ENCODE measurements around the gene CFDP1. TPM values are rescaled to one million over a fixed set of nuclear protein-coding genes. Genes with fewer than 3 reads are reported as not detected.
A peak's percentile ranks its signal among the peaks of the same experiment; 100 is the strongest.

Gene CFDP1
- total RNA-seq, 1 donor from 2014 or later: 49.0 TPM

- Histone ChIP-seq H3K27ac (no peak overlapping the region), H3K27me3 (peaks cover 6% of the 10 kb centered on the region), H3K4me3 (no peak overlapping the region), H3K4me1 (no peaks in the 10 kb centered on the region), H3K9me3 (no peaks in the 10 kb centered on the region), H3K36me3 (no peaks in the 10 kb centered on the region)
- no peak for TF ChIP-seq CTCF (IDR thresholded peaks at IDR 0.05)
- DNase-seq (no peak), ATAC-seq (no peak)
- intact Hi-C loops (cut with DNase I): loop anchor here (10.0 kb wide), 1 partner anchor 286 kb away; no protein-coding TSS in a partner anchor
Observed at GRCh38 chr16:75478480-75479345, 45.4 kb upstream of the CFDP1 start.

DNA sequence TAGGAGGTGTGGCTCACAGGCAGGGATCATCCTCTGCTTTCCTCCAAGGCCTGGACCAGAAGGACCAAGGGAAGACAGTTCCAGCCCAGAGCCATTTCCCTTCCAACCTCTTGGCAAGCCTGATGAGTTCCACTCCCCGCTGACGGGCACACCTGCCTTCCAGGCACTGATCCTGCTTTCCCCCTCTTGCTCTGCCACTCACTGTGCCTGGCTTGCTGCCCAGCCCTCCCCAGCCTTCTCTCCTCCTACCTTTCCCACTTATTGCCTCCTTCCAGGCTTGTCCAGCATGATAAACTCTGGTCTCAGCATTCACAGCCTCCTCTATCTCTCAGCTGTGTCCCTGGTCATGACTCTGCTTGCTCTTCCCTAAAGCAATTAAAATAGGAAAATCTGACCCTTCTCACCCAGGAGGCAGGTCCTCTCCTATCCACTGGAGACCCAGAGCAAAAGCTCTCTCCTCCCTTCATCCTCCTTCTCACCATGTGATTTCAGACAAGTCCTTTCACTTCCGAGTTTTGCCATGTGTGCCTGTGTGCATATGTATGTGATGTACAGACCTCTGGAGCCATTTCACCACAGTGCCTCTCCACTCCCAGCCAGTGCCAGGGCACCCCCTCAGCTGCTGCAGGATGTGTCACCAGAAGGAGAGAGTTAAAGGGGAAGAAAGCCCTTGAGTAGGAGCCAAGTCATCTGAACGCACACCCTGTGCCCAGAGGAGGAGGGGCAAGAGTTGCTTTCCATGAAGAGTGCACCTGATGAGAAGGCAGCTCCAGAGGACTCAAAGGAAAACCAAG, 44.6 kb upstream of the CFDP1 start:
- ATAC-seq (peak; percentile 64), DNase-seq (no peak)
- no peak for TF ChIP-seq CTCF (IDR thresholded peaks at IDR 0.05)
- Histone ChIP-seq H3K36me3 (no peaks in the 10 kb centered on the region), H3K4me1 (no peaks in the 10 kb centered on the region), H3K9me3 (no peaks in the 10 kb centered on the region), H3K27me3 (peaks cover 6% of the 10 kb centered on the region), H3K27ac (no peak overlapping the region), H3K4me3 (no peak overlapping the region)
- intact Hi-C loops (cut with DNase I): loop anchor here (10.0 kb wide), 1 partner anchor 287 kb away; no protein-coding TSS in a partner anchor

DNA sequence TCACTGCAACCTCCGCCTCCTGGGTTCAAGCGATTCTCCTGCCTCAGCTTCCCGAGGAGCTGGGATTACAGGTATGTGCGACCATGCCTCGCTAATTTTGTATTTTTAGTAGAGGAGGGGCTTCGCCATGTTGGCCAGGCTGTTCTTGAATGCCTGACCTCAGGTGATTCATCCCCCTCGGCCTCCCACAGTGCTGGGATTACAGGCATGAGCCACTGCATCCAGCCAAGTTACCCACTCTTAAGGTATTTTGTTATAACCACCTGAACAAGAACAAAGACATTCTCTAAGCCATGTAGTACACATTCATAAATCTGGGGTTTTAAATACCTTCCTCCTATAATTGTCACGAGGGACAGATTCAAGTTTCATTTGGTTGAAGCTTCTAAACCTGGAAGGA, 43.5 kb upstream of the CFDP1 start:
- Histone ChIP-seq H3K36me3 (no peaks in the 10 kb centered on the region), H3K27me3 (peaks cover 6% of the 10 kb centered on the region), H3K9me3 (no peaks in the 10 kb centered on the region), H3K27ac (no peak overlapping the region), H3K4me1 (no peaks in the 10 kb centered on the region), H3K4me3 (no peak overlapping the region)
- ATAC-seq: no peak
- no peak for DNase-seq
- intact Hi-C loops (cut with DNase I): loop anchor here (10.0 kb wide), 1 partner anchor 288 kb away; no protein-coding TSS in a partner anchor
- TF ChIP-seq CTCF (IDR thresholded peaks at IDR 0.05): no peak

DNA sequence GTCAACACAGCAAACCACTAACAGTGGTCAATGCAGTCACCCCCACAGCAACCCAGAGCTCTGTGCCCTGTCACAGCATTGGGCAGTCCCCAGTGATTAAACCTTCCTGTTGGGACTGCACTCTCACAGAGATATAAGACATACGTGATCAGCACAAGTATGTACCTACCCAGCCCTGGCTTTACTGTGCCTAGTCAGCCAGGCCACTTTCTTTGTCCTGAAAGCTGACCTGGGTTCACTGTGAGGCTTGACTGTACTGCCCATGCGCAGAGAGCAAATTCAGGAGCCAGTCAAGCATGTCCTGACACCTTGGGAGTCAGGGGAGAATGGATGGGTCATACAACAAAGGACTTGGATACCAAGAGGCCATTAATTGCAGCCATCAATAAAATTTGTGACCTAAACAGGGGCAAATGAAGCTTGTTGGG, 42.1 kb upstream of the CFDP1 start:
- Histone ChIP-seq H3K9me3 (no peaks in the 10 kb centered on the region), H3K27me3 (peaks cover 3% of the 10 kb centered on the region), H3K4me3 (no peak overlapping the region), H3K27ac (no peak overlapping the region), H3K4me1 (no peaks in the 10 kb centered on the region), H3K36me3 (no peaks in the 10 kb centered on the region)
- no peak for DNase-seq
- no peak for TF ChIP-seq CTCF (IDR thresholded peaks at IDR 0.05)
- no peak for ATAC-seq
- intact Hi-C loops (cut with DNase I): loop anchor here (10.0 kb wide), 1 partner anchor 289 kb away; no protein-coding TSS in a partner anchor

GRCh38 chr16:75472908-75473877, 39.9 kb upstream of the CFDP1 start:
- no peak overlapping the region for H3K27ac ChIP-seq
- H3K36me3 ChIP-seq: no peaks in the 10 kb centered on the region
- no peak overlapping the region for H3K4me3 ChIP-seq
- H3K9me3 ChIP-seq: no peaks in the 10 kb centered on the region
- TF ChIP-seq CTCF (IDR thresholded peaks at IDR 0.05): no peak
- DNase-seq (no peak), ATAC-seq (no peak)
- no peaks in the 10 kb centered on the region for H3K4me1 ChIP-seq
- no peaks in the 10 kb centered on the region for H3K27me3 ChIP-seq
- intact Hi-C loops (cut with DNase I): loop anchor here (10.0 kb wide), 1 partner anchor 292 kb away; no protein-coding TSS in a partner anchor
